Transverse colon (tissue), 4 donors: ENCODE measurements around the gene PEX14. TPM values are rescaled to one million over a fixed set of nuclear protein-coding genes. Genes with fewer than 3 reads are reported as not detected.

Experiments used
- DNase-seq: peaks from one replicate; pipeline ENCODE4 v3.0.0-alpha.2; 2019
- H3K27ac ChIP-seq, 4 donors: fragments of 200-600 bp; sonication (generic); 2 replicates each; pipeline ENCODE4 v1.5.1; 2016 to 2018; ENCODE audit warnings: inconsistent platforms in 4 of 4
- H3K27me3 ChIP-seq: fragments of 200-600 bp; sonication (generic); 2 replicates; pipeline ENCODE4 v1.5.1; 2017; ENCODE audit warnings: inconsistent platforms
- H3K36me3 ChIP-seq, 4 donors: fragments of 200-600 bp; sonication (generic); 2 replicates each; pipeline ENCODE4 v1.5.1; 2017 to 2019; ENCODE audit warnings: inconsistent platforms in 4 of 4
- H3K4me1 ChIP-seq, 4 donors: fragments of 200-600 bp; sonication (generic); 2 replicates each; pipeline ENCODE4 v1.5.1; 2017 to 2020; ENCODE audit warnings: inconsistent platforms in 4 of 4
- H3K4me3 ChIP-seq, 4 donors: fragments of 200-600 bp; sonication (generic); 1 replicate in 1 of 4; 2 replicates in 3 of 4; pipeline versions ENCODE4 v1.5.1 to v1.6.1; 2017 to 2019; ENCODE audit warnings: inconsistent platforms in 4 of 4
- H3K9me3 ChIP-seq, 2 donors: fragments of 200-600 bp; sonication (generic); 2 replicates each; pipeline ENCODE4 v1.5.1; 2017 to 2019; ENCODE audit warnings: inconsistent platforms in 2 of 2
- EP300 ChIP-seq: sonication (generic); formaldehyde crosslinking; IDR thresholded peaks from one replicate; pipeline ENCODE4 v1.6.1; 2017; ENCODE audit warnings: antibody characterized with exemption, low read depth
- POLR2A ChIP-seq: fragments of 450-650 bp; IDR thresholded peaks from one replicate; pipeline ENCODE4 v1.6.1; 2016; ENCODE audit warnings: antibody characterized with exemption, mild to moderate bottlenecking, moderate library complexity
- POLR2AphosphoS5 ChIP-seq, 3 donors: sonication (generic); formaldehyde crosslinking; IDR thresholded peaks; one replicate each; pipeline ENCODE4 v1.6.1; 2016; ENCODE audit warnings: antibody characterized with exemption in 3 of 3
- WGBS, 2 donors: methylation state at CpG; one replicate each; pipeline ENCODE4 v1.1.5; 2018; ENCODE audit warnings: low coverage in 1 of 2; 5-methylcytosine and 5-hydroxymethylcytosine counted together
- in situ Hi-C, 4 donors: fragments of 200-750 bp; cut with MboI; loops; one replicate each; pipeline versions ENCODE4 v1.15.0 to v1.15.1; 2017; ENCODE audit warnings: low sequenced_read_pairs in 3 of 4, low pct_ligation_motif_present in 1 of 4, low pct_unique_long_range_greater_than_20kb in 1 of 4
- intact Hi-C: fragments of 100-400 bp; cut with DNase I; formaldehyde crosslinking; loops from one replicate; pipeline ENCODE4 v1.15.1; 2023; ENCODE audit warnings: low total_unique reads
- total RNA-seq, 4 donors: library from RNA; depleted of rRNA; stranded (reverse); fragments of >200 nt; gene quantifications; one replicate each; pipeline ENCODE4 v1.1.0, GENCODE V29; 2016
- TF ChIP-seq, protein P1 (sequence below), 5 experiments: fragments of 200-600 bp in 3 of 5; fragments of 450-650 bp in 2 of 5; sonication (generic) in 3 of 5; IDR thresholded peaks; 1 replicate in 2 of 5; 2 replicates in 3 of 5; pipeline ENCODE4 v1.5.1; 2016 to 2017; ENCODE audit warnings: antibody characterized with exemption in 5 of 5, inconsistent platforms in 3 of 5, mild to moderate bottlenecking in 2 of 5, moderate library complexity in 1 of 5

The PEX14 gene
- total RNA-seq, 4 donors from 2014 or later: 2.4 to 16.5 (median 12.6) TPM

DNA sequence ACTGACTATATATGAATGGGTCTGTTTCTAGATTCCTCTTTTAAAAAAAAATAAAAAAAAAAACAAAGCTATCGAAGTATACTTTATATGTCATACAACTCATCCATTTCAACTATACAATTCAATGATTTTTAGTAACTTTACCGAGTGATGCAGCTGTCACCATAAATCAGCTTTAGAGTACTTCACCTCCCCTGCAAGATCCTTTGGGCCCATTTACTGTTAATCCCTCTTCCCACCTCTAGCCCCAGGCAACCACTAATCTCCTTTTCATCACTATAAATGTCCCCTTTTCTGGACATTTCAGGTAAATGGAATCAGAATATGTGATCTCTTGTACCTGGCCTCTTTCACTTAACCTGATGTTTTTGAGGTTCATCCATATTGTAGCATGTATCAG is 133.9 kb downstream of the PEX14 start:
- WGBS, 2 donors: 93 to 97% methylated on average over 2 of the region's 2 CpGs
- intact Hi-C loops: no loop called here
- Histone ChIP-seq H3K4me1 (no peaks in the 10 kb centered on the region), H3K9me3 (no peaks in the 10 kb centered on the region), H3K4me3 (no peak overlapping the region), H3K27me3 (no peaks in the 10 kb centered on the region), H3K36me3 (no peaks in the 10 kb centered on the region), H3K27ac (no peak overlapping the region)
- no peak for TF ChIP-seq POLR2AphosphoS5 (IDR thresholded peaks at IDR 0.05)
- TF ChIP-seq EP300: no peak
- TF ChIP-seq POLR2A: no peak
- TF ChIP-seq, protein P1, sequence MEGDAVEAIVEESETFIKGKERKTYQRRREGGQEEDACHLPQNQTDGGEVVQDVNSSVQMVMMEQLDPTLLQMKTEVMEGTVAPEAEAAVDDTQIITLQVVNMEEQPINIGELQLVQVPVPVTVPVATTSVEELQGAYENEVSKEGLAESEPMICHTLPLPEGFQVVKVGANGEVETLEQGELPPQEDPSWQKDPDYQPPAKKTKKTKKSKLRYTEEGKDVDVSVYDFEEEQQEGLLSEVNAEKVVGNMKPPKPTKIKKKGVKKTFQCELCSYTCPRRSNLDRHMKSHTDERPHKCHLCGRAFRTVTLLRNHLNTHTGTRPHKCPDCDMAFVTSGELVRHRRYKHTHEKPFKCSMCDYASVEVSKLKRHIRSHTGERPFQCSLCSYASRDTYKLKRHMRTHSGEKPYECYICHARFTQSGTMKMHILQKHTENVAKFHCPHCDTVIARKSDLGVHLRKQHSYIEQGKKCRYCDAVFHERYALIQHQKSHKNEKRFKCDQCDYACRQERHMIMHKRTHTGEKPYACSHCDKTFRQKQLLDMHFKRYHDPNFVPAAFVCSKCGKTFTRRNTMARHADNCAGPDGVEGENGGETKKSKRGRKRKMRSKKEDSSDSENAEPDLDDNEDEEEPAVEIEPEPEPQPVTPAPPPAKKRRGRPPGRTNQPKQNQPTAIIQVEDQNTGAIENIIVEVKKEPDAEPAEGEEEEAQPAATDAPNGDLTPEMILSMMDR (IDR thresholded peaks at IDR 0.05): no peak
- no peak for DNase-seq
- in situ Hi-C loops: no loop called here

DNA sequence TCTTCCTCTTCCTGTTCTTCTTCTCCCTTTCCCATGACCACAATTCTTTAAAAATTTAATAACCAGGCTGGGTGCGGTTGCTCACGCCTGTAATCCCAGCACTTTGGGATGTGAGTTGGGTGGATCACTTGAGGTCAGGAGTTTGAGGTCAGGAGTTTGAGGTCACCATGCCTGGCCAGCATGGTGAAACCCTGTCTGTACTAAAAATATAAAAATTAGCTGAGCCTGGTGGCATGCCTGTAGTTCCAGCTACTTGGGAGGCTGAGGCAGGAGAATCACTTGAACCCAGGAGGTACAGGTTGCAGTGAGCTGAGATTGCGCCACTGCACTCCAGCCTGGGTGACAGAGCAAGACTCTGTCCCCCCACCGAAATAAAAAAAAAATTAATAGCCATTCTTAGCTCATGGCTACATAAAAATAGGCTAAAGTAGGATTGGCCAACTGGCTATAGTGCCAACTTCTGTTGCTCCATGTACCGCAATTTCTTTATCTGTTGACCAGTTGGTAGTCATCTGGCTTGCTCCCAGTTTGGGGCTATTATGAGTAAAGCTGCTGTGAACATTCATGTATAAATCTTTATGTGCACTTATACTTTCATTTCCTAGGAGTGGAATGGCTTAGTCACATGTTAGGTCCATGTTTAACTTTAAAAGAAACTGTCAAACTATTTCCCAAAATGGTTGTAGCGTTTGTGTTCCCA is 136.3 kb downstream of the PEX14 start:
- TF ChIP-seq POLR2AphosphoS5 (IDR thresholded peaks at IDR 0.05) (no peak), POLR2A (no peak), EP300 (no peak)
- TF ChIP-seq, protein P1 (IDR thresholded peaks at IDR 0.05): no peak
- no peak overlapping the region for H3K27ac ChIP-seq
- no peaks in the 10 kb centered on the region for H3K4me1 ChIP-seq
- WGBS, 2 donors: 88 to 91% methylated on average over 4 to 6 of the region's 6 CpGs
- no peaks in the 10 kb centered on the region for H3K36me3 ChIP-seq
- in situ Hi-C loops: no loop called here
- intact Hi-C loops: no loop called here
- H3K9me3 ChIP-seq: no peaks in the 10 kb centered on the region
- H3K4me3 ChIP-seq: no peak overlapping the region
- no peaks in the 10 kb centered on the region for H3K27me3 ChIP-seq
- no peak for DNase-seq

DNA sequence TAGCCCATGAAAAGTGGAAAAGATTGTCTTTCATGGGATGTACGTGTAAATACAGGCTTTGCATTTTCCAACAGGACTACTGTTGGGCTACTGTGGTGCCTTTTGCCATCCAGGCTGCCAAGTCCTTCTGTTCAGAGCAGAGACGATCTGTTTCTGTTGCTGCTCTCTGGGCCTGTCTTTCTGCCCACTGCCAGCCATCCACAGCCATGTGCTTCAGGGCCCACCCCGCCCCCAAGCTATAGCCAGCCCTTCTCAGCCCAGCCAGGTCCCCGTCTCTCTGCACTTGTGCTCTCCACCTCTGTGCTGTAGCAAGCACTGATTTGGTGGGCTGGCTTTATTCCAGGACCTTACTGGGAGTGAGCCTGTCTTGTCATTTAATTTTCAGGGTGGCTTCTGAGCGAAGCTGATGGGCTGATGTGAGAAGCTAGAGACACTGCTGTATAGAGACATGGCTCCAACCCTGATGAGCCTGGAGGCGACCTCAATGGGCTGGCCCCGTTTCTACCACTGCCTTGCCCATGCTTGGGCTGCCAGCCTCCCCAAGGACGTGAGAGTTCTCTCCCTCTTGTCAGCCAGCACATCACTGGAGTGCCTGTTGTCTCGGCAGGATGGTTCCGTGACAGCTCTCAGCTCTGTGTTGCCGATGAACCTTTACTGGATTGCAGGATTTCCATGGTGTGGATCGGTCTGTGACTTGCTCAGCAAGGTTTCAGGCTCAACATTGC is 137.8 kb downstream of the PEX14 start:
- intact Hi-C loops: no loop called here
- WGBS, 2 donors: 86 to 100% methylated on average over 2 to 12 of the region's 12 CpGs
- no peaks in the 10 kb centered on the region for H3K36me3 ChIP-seq
- TF ChIP-seq, protein P1 (IDR thresholded peaks at IDR 0.05): no peak
- TF ChIP-seq EP300 (no peak), POLR2AphosphoS5 (IDR thresholded peaks at IDR 0.05) (no peak), POLR2A (no peak)
- no peak overlapping the region for H3K4me3 ChIP-seq
- no peaks in the 10 kb centered on the region for H3K4me1 ChIP-seq
- in situ Hi-C loops: no loop called here
- no peak for DNase-seq
- no peaks in the 10 kb centered on the region for H3K27me3 ChIP-seq
- no peaks in the 10 kb centered on the region for H3K9me3 ChIP-seq
- no peak overlapping the region for H3K27ac ChIP-seq

- Histone ChIP-seq H3K36me3 (no peaks in the 10 kb centered on the region), H3K4me1 (no peaks in the 10 kb centered on the region), H3K4me3 (no peak overlapping the region), H3K27me3 (no peaks in the 10 kb centered on the region), H3K9me3 (no peaks in the 10 kb centered on the region), H3K27ac (no peak overlapping the region)
- WGBS, 2 donors: 97% methylated on average over 10 of the region's 10 CpGs; no CpG with 5 or more reads in 1 of the 2 donors
- in situ Hi-C loops (no loop called here), intact Hi-C loops (no loop called here)
- TF ChIP-seq POLR2A: no peak
- TF ChIP-seq POLR2AphosphoS5 (IDR thresholded peaks at IDR 0.05): no peak
- no peak for TF ChIP-seq EP300
- TF ChIP-seq, protein P1 (IDR thresholded peaks at IDR 0.05): no peak
- DNase-seq: no peak
These were observed 138.6 kb downstream of the PEX14 start for GRCh38 chr1:10613340-10613739.
